Vagina (tissue), 2 donors: ENCODE data around the gene MRGPRF. TPM values are rescaled to one million over a fixed set of nuclear protein-coding genes. Genes with fewer than 3 reads are reported as not detected.
"Not testable (repeated sequence)": the region's sequence is repeated elsewhere in the genome, so short reads cannot be mapped to it uniquely, and the experiment has no call there.

Experiments
- DNase-seq, 2 donors: peaks; one replicate each; pipeline ENCODE4 v3.0.0-alpha.2; 2017; ENCODE audit errors: extremely low spot score in 2 of 2
- H3K27ac ChIP-seq: fragments of 200-600 bp; sonication (generic); one replicate; pipeline ENCODE4 v1.5.1; 2019
- H3K27me3 ChIP-seq: fragments of 200-600 bp; sonication (generic); one replicate; pipeline ENCODE4 v1.5.1; 2019
- H3K36me3 ChIP-seq, 2 donors: fragments of 200-600 bp; sonication (generic); one replicate each; pipeline ENCODE4 v1.5.1; 2017 to 2019
- H3K4me1 ChIP-seq: fragments of 200-600 bp; sonication (generic); one replicate; pipeline ENCODE4 v1.5.1; 2019
- H3K4me3 ChIP-seq, 2 donors: fragments of 200-600 bp; sonication (generic); 1 replicate in 1 of 2; 2 replicates in 1 of 2; pipeline ENCODE4 v1.5.1; 2016 to 2019
- H3K9me3 ChIP-seq: fragments of 200-600 bp; sonication (generic); one replicate; pipeline ENCODE4 v1.5.1; 2019
- CTCF ChIP-seq, 3 experiments: fragments of 450-650 bp in 2 of 3; fragments of 200-600 bp in 1 of 3; sonication (generic) in 1 of 3; IDR thresholded peaks; one replicate each; pipeline ENCODE4 v1.5.1; 2017 to 2019; ENCODE audit warnings: antibody characterized with exemption in 3 of 3, mild to moderate bottlenecking in 2 of 3, moderate library complexity in 2 of 3
- POLR2A ChIP-seq, 2 donors: fragments of 450-650 bp; IDR thresholded peaks; one replicate each; pipeline ENCODE4 v1.6.1; 2017; ENCODE audit warnings: antibody characterized with exemption in 2 of 2, mild to moderate bottlenecking in 2 of 2, moderate library complexity in 2 of 2
- POLR2AphosphoS5 ChIP-seq, 2 donors: sonication (generic); formaldehyde crosslinking; IDR thresholded peaks; one replicate each; pipeline ENCODE4 v1.9.0; 2017; ENCODE audit warnings: antibody characterized with exemption in 2 of 2, mild to moderate bottlenecking in 2 of 2, low read depth in 1 of 2; ENCODE audit not compliant: insufficient read depth in 1 of 2
- intact Hi-C: fragments of 100-400 bp; cut with DNase I; formaldehyde crosslinking; loops from one replicate; pipeline ENCODE4 v1.15.1; 2023
- total RNA-seq: library from RNA; depleted of rRNA; stranded (reverse); fragments of >200 nt; gene quantifications from one replicate; pipeline ENCODE4 v1.2.3, GENCODE V29; 2016

Gene MRGPRF
- total RNA-seq, 1 donor from 2014 or later: 84.5 TPM

GRCh38 chr11:68976095-68976494 is 37.0 kb downstream of the MRGPRF start:
- DNase-seq: no peak
- intact Hi-C loops: no loop called here
- no peaks in the 10 kb centered on the region for H3K9me3 ChIP-seq
- H3K4me1 ChIP-seq: peaks cover 8% of the 10 kb centered on the region
- no peaks in the 10 kb centered on the region for H3K36me3 ChIP-seq
- no peaks in the 10 kb centered on the region for H3K27me3 ChIP-seq
- H3K27ac ChIP-seq: no peak overlapping the region
- H3K4me3 ChIP-seq: no peak overlapping the region
- no peak for TF ChIP-seq POLR2AphosphoS5 (IDR thresholded peaks at IDR 0.05; ENCODE audit: insufficient read depth in 1 of 2, low read depth in 1 of 2)
- no peak for TF ChIP-seq CTCF (IDR thresholded peaks at IDR 0.05)

- no peak overlapping the region for H3K4me3 ChIP-seq
- peaks cover 8% of the 10 kb centered on the region for H3K4me1 ChIP-seq
- H3K27me3 ChIP-seq: no peaks in the 10 kb centered on the region
- TF ChIP-seq POLR2AphosphoS5 (IDR thresholded peaks at IDR 0.05; ENCODE audit: insufficient read depth in 1 of 2, low read depth in 1 of 2) (no peak), CTCF (IDR thresholded peaks at IDR 0.05) (no peak), POLR2A (IDR thresholded peaks at IDR 0.05) (no peak)
- no peak for DNase-seq
- H3K9me3 ChIP-seq: no peaks in the 10 kb centered on the region
- no peaks in the 10 kb centered on the region for H3K36me3 ChIP-seq
- no peak overlapping the region for H3K27ac ChIP-seq
- intact Hi-C loops: no loop called here
These were observed 38.4 kb downstream of the MRGPRF start for GRCh38 chr11:68974421-68975194.

- DNase-seq, H3K27me3 ChIP-seq, intact Hi-C loops: not testable (repeated sequence)
These were observed 39.3 kb downstream of the MRGPRF start for GRCh38 chr11:68973706-68974105.

GRCh38 chr11:68973219-68973618 is 39.8 kb downstream of the MRGPRF start:
- Histone ChIP-seq H3K4me1 (no peaks in the 10 kb centered on the region), H3K27ac (no peak overlapping the region), H3K27me3 (no peaks in the 10 kb centered on the region), H3K9me3 (no peaks in the 10 kb centered on the region), H3K4me3 (no peak overlapping the region), H3K36me3 (no peaks in the 10 kb centered on the region)
- DNase-seq: no peak
- intact Hi-C loops: no loop called here
- TF ChIP-seq POLR2AphosphoS5 (IDR thresholded peaks at IDR 0.05; ENCODE audit: insufficient read depth in 1 of 2, low read depth in 1 of 2) (no peak), CTCF (IDR thresholded peaks at IDR 0.05) (no peak), POLR2A (IDR thresholded peaks at IDR 0.05) (no peak)

More at GRCh38 chr11:68973706-68974105, 39.3 kb downstream of the MRGPRF start:
- H3K27ac ChIP-seq, H3K36me3 ChIP-seq, H3K4me1 ChIP-seq, H3K4me3 ChIP-seq, H3K9me3 ChIP-seq: not testable (repeated sequence)

GRCh38 chr11:68970921-68971636 is 42.0 kb downstream of the MRGPRF start:
- no peaks in the 10 kb centered on the region for H3K9me3 ChIP-seq
- H3K27ac ChIP-seq: no peak overlapping the region
- TF ChIP-seq POLR2A (IDR thresholded peaks at IDR 0.05): no peak
- no peak for TF ChIP-seq CTCF (IDR thresholded peaks at IDR 0.05)
- no peak for TF ChIP-seq POLR2AphosphoS5 (IDR thresholded peaks at IDR 0.05; ENCODE audit: insufficient read depth in 1 of 2, low read depth in 1 of 2)
- DNase-seq: no peak
- H3K27me3 ChIP-seq: no peaks in the 10 kb centered on the region
- intact Hi-C loops: no loop called here
- no peaks in the 10 kb centered on the region for H3K36me3 ChIP-seq
- no peaks in the 10 kb centered on the region for H3K4me1 ChIP-seq
- no peak overlapping the region for H3K4me3 ChIP-seq
